SK-N-SH (cell line): ENCODE data around the gene NDUFS7.

ENCODE experiments used
- EP300 ChIP-seq, 2 experiments: IDR thresholded peaks; 2 replicates each; pipeline versions ENCODE4 v1.4.0 to v1.6.1; 2012; ENCODE audit warnings: borderline replicate concordance in 1 of 2, low read depth in 1 of 2, low read length in 1 of 2
- EZH2phosphoT487 ChIP-seq: fragments of 200-600 bp; sonication (generic); IDR thresholded peaks from 2 replicates; pipeline ENCODE4 v1.6.1; 2017; ENCODE audit warnings: low read depth, mixed run types, mild to moderate bottlenecking, antibody characterized with exemption, moderate library complexity, borderline replicate concordance
- FOXJ3 ChIP-seq: sonication (generic); formaldehyde crosslinking; IDR thresholded peaks from 2 replicates; pipeline ENCODE4 v1.5.1; 2020; ENCODE audit warnings: mild to moderate bottlenecking, missing genetic modification reagents
- GATA2 ChIP-seq: sonication (generic); formaldehyde crosslinking; IDR thresholded peaks from 2 replicates; pipeline ENCODE4 v1.5.0; 2020; ENCODE audit warnings: mild to moderate bottlenecking, missing genetic modification reagents
- JUND ChIP-seq: IDR thresholded peaks from 2 replicates; pipeline ENCODE4 v1.4.0; 2012
- POLR2AphosphoS5 ChIP-seq: IDR thresholded peaks from 2 replicates; pipeline ENCODE4 v1.6.1; 2012; ENCODE audit warnings: low read depth, low read length
- RAD21 ChIP-seq: IDR thresholded peaks from 2 replicates; pipeline ENCODE4 v1.6.1; 2012; ENCODE audit warnings: mild to moderate bottlenecking, low read length
- RFX5 ChIP-seq: IDR thresholded peaks from 2 replicates; pipeline ENCODE4 v1.6.1; 2012; ENCODE audit warnings: mild to moderate bottlenecking, improper control_type of control experiment, low read length
- TCF12 ChIP-seq: IDR thresholded peaks from 2 replicates; pipeline ENCODE4 v1.4.0; 2012
- ZBTB33 ChIP-seq: IDR thresholded peaks from 2 replicates; pipeline ENCODE4 v1.4.0; 2012; ENCODE audit warnings: low read depth, borderline replicate concordance
- TF ChIP-seq, protein P1 (sequence below): fragments of 200-600 bp; sonication (generic); IDR thresholded peaks from 2 replicates; pipeline ENCODE4 v1.6.1; 2017; ENCODE audit warnings: antibody characterized with exemption, mild to moderate bottlenecking, moderate library complexity
- TF ChIP-seq, protein P2 (sequence below): fragments of 150-350 bp; IDR thresholded peaks from 2 replicates; pipeline ENCODE4 v1.6.1; 2017; ENCODE audit warnings: antibody characterized with exemption, low read length, low read depth, borderline replicate concordance

DNA sequence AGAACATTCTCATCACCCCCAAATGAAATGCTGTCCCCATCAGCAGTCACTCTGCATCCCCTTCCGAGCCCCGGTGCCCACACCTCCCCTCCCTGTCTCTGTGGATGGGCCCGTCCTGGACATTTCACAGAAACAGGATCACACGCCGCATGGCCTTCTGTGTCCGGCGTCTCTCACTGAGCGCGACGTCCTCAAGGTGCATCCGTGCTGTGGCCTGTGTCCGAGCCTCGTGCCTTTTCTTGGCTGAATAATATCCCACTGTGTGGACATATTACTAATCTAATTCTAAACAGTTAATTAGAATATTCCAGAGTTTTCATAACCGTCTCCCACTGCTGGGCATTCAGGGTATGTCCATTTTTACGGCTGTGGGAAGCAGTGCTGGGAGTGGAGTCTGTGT lies 8.7 kb downstream of the NDUFS7 start:
- no peak for TF ChIP-seq GATA2 (CRISPR knock-in tag)
- TF ChIP-seq, protein P1, sequence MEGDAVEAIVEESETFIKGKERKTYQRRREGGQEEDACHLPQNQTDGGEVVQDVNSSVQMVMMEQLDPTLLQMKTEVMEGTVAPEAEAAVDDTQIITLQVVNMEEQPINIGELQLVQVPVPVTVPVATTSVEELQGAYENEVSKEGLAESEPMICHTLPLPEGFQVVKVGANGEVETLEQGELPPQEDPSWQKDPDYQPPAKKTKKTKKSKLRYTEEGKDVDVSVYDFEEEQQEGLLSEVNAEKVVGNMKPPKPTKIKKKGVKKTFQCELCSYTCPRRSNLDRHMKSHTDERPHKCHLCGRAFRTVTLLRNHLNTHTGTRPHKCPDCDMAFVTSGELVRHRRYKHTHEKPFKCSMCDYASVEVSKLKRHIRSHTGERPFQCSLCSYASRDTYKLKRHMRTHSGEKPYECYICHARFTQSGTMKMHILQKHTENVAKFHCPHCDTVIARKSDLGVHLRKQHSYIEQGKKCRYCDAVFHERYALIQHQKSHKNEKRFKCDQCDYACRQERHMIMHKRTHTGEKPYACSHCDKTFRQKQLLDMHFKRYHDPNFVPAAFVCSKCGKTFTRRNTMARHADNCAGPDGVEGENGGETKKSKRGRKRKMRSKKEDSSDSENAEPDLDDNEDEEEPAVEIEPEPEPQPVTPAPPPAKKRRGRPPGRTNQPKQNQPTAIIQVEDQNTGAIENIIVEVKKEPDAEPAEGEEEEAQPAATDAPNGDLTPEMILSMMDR, result no peak
- no peak for TF ChIP-seq POLR2AphosphoS5
- no peak for TF ChIP-seq ZBTB33
- TF ChIP-seq, protein P2, sequence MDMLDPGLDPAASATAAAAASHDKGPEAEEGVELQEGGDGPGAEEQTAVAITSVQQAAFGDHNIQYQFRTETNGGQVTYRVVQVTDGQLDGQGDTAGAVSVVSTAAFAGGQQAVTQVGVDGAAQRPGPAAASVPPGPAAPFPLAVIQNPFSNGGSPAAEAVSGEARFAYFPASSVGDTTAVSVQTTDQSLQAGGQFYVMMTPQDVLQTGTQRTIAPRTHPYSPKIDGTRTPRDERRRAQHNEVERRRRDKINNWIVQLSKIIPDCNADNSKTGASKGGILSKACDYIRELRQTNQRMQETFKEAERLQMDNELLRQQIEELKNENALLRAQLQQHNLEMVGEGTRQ, result no peak
- TF ChIP-seq RFX5, result no peak
- TF ChIP-seq EZH2phosphoT487, result no peak
- TF ChIP-seq TCF12, result no peak
- TF ChIP-seq JUND, result no peak
- no peak for TF ChIP-seq EP300 (IDR thresholded peaks at IDR 0.05; ENCODE audit: borderline replicate concordance in 1 of 2, low read depth in 1 of 2, low read length in 1 of 2)
- TF ChIP-seq FOXJ3 (CRISPR knock-in tag), result no peak
- TF ChIP-seq RAD21, result no peak
